KOPT-K1 (cell line): ENCODE results near the gene ZMYND10.

Source experiments
- H3K27ac ChIP-seq: fragments of 200-600 bp; sonication (generic); 2 replicates; pipeline ENCODE4 v1.5.1; 2016; ENCODE audit warnings: antibody characterized with exemption, mild to moderate bottlenecking, low read depth, low read length; ENCODE audit not compliant: poor library complexity, severe bottlenecking
- H3K36me3 ChIP-seq: fragments of 200-600 bp; sonication (generic); 2 replicates; pipeline ENCODE4 v1.5.1; 2017; ENCODE audit warnings: antibody characterized with exemption, mild to moderate bottlenecking, low read length, moderate library complexity; ENCODE audit not compliant: insufficient read depth
- H3K9me3 ChIP-seq: fragments of 200-600 bp; sonication (generic); 2 replicates; pipeline ENCODE4 v1.5.1; 2017; ENCODE audit warnings: antibody characterized with exemption, low read length, mild to moderate bottlenecking; ENCODE audit not compliant: insufficient read depth, poor library complexity, severe bottlenecking

ZMYND10 gene

DNA sequence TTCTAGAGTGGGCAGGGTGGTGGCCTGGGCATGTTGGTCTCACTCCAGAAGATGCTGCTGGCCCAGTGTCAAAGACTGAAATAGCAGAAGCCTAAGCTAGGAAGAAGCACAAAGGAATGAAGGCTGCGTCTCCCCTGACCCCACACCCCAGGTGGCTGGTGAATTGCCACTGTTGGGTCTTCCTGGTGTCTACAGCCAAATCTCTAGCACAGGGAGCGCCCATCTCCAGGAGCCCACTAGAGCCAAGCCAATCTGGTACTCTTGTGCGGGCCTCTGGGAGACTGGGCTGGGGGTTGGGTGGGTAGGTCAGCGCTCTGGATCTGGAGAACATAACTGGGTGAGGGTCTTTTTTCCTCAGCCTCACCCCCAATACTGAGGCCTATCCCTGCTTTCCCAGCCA is 18.4 kb downstream of the ZMYND10 start:
- no peaks in the 10 kb centered on the region for H3K9me3 ChIP-seq
- H3K36me3 ChIP-seq = peaks cover 61% of the 10 kb centered on the region
- peak overlapping the region; percentile 59 for H3K27ac ChIP-seq

DNA sequence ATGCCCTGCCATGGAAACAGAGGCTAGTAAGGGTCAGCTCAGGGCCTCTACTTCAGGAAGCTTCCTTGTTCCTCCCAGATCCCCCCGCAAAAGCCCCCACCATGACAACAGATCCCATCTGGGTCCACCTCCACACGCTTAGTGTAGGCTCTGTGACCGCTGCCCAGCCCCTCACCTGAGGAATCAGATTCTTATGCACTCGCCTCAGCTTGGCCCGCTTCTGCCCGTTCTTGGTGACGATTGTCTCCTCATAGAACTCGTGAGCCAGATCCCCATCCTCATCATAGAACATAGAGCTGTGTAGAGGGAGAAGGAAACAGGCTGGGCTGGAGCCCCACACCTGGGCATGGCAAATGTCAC is 19.4 kb downstream of the ZMYND10 start:
- Histone ChIP-seq H3K27ac (no peak overlapping the region), H3K36me3 (peaks cover 51% of the 10 kb centered on the region), H3K9me3 (no peaks in the 10 kb centered on the region)

DNA sequence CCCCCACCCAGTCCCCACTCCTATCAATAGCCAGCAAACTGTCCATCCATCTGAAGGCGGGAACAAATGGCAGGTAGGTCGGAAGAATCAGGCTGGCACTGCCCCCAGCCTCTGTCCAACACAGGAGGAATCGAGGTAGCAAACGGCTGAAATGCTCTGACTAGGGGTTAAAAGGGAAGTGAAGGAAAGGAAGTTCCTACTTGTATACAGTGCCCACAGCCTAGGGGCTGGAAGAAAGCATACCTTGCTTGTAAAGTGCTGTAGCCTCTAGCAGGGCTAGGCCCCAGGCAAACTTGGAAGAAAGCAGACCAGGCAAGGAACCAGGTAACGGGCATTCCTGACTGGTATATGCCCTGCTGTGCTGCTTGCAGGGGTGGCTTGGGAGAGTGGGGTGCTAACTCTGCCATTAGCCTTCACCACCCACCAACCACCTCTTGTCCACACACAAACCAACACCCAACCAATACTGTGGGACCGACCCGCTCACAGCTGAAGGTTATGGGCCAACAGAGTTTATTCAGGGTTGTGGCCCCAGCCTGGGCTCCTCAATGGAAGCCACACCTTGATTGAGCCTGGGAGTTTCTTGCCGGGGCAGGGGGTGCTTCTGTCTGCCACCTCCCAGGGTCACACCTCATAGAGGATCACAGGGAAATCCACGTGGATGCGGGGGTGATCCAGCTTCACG is 19.9 kb downstream of the ZMYND10 start:
- peaks cover 46% of the 10 kb centered on the region for H3K36me3 ChIP-seq
- no peaks in the 10 kb centered on the region for H3K9me3 ChIP-seq
- no peak overlapping the region for H3K27ac ChIP-seq

DNA sequence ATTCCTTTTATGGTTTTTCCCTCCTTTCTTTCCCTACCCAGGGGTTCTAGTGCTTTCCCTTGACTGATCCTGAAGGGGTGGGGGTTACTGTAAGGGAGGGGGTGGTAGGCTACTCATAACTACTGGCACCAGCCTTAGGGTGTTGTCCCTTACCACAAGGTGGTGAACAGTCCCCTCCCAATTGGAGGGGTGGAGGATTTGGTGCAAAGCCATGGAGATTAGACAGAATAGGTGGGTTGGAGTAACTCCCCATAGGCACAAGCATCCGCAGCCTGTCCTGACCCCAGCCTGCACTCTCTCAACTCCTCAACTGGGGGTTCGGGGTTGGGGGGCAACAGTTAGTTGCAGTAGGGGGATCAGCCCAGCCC is 20.4 kb downstream of the ZMYND10 start:
- Histone ChIP-seq H3K27ac (no peak overlapping the region), H3K9me3 (no peaks in the 10 kb centered on the region), H3K36me3 (peaks cover 41% of the 10 kb centered on the region)

DNA sequence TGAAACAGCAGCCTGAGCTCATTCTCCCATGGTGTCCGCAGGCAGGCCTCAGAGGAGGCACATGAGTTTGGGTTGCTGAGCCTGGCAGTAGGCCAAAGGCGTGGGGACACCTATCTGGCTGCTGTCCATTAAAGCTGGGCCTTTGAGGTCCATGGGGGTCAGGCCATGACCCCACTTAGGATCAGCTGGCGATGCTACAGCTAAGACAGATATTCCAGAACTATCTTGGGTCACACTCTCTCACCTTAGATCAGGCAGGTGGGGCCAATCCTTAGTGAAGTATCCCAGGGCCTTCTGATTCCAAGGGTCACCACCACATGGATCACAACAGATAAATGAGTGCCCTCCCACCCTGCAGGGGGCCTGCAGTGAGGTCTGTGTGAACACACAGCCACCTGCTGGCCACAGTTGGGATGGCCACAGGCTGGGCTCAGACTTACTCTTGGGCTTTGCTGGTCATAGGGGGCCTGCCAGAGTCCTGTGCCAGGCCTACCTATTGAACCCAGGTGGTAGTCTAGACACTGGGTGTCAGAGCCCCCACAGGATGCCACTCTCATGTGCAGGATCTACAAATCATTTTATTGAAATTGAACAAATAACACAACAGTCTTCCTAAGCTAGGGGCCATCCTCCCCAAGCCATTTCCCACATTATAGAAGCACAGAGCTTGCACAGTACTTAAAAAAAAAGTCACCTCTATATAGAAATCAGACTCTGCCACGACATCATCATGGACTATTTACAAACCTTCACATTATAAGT is 21.0 kb downstream of the ZMYND10 start:
- Histone ChIP-seq H3K9me3 (no peaks in the 10 kb centered on the region), H3K36me3 (peaks cover 37% of the 10 kb centered on the region), H3K27ac (no peak overlapping the region)

DNA sequence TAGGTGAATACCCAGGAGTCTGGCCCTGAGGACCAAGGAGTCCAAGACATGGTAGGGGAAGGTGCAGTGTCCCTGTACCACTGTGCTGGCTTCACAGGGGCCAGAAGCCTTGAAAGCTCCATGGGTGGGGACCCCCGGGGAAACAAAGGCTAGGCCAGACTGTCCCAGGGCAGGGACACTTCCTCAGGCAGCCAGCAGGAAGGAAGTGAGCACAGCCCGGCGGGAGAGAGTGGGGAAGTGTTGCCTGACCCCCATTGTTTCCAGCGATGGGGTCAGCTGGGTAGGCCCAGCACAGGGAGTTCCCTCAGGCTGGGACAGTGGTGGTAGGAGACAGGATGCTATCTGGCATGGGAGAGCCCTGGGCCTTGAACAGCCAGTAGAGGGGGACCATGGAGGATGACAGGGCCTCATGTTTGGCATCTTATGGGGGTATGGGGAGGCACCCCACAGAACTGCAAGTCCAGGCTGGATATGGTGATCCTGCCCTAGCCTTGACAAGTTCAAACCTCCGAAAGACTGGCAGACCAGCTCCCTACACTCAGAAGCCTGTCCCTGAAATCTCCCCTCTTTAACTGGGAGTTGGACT is 21.8 kb downstream of the ZMYND10 start:
- no peak overlapping the region for H3K27ac ChIP-seq
- H3K9me3 ChIP-seq = no peaks in the 10 kb centered on the region
- H3K36me3 ChIP-seq = peaks cover 41% of the 10 kb centered on the region

DNA sequence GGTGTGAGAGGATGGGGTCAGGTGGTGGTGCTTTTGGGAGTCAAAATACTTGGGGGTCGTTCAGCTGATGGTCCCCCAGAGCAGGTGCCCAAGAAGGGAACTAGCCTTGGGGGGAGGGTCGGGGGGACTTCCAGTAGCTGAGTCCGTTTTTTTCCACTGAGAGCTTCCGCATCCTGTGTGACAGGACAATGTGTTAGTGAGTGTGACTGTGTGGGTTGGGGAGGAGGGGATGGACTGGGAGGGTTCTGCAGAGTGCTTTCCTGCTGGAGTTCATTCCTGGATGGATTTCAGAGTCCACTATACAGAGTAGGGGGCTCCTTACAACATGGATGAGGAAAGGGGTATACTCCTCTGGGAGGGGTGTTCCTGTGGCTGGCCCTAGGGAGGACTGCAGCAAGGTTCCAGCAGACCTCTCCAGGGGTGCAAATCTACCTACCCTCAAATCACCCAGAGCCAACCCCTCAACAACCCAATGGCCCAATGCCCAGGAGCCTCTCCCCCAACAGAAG is 22.4 kb downstream of the ZMYND10 start:
- no peaks in the 10 kb centered on the region for H3K9me3 ChIP-seq
- H3K27ac ChIP-seq = no peak overlapping the region
- H3K36me3 ChIP-seq = peaks cover 47% of the 10 kb centered on the region

DNA sequence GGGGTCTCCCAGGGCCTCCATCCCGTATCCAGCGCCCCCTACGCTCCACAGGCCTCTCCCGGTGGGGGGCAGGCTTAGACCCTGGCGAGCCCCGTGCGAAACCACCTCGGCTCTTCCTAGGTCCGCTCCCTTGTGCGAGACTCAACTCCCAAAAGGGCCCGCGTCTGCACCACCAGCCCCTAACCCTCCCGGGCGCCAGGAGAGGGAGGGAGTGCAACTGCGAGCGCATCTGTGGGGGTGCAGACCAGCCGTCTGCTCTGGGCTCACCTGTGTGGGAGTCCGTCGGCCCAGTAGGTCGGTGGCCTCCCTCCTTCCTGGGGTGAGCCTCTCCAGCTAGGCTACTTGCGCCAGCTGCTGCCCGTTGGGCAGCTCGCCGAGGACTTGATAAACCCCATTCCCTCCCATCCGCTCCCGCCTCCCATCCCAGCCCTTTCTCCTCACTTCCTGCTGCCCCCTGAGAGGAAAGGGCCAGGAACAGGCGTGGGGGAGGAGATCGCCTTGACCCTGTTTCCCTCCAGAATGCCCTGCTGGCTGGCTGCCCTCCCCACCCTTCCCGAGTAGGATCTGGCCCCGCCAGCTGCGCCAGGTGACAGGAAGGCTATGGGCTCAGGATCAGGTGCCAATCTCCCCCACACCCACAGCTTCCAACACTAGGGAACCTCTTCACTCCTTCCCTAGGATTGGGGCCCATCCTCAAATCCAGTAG is 23.0 kb downstream of the ZMYND10 start, which contains the start of gene HYAL2:
Gene HYAL2 (minus strand): TSS at position 360 of the 706 bp plus-strand sequence. CDS start 2,256 bp downstream, outside the sequence.
- Histone ChIP-seq H3K36me3 (peaks cover 52% of the 10 kb centered on the region), H3K27ac (peak within 1 kb of the TSS; percentile 96), H3K9me3 (no peaks in the 10 kb centered on the region)

DNA sequence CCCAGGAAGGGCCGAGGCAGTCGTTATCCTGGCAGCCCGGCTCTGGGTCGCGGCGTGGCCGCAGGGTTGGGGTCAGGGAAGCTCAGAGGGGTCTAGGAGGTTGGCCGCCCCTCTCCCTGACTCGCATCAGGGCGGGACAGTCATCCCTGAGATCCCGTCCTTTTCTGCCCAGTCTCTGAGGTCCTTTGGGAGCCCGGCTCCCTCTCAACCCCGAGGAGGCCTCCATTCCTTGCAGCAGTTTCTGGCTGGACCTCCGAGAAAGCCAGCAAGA is 23.5 kb downstream of the ZMYND10 start:
- peak overlapping the region; percentile 96 for H3K27ac ChIP-seq
- no peaks in the 10 kb centered on the region for H3K9me3 ChIP-seq
- H3K36me3 ChIP-seq = peaks cover 57% of the 10 kb centered on the region

DNA sequence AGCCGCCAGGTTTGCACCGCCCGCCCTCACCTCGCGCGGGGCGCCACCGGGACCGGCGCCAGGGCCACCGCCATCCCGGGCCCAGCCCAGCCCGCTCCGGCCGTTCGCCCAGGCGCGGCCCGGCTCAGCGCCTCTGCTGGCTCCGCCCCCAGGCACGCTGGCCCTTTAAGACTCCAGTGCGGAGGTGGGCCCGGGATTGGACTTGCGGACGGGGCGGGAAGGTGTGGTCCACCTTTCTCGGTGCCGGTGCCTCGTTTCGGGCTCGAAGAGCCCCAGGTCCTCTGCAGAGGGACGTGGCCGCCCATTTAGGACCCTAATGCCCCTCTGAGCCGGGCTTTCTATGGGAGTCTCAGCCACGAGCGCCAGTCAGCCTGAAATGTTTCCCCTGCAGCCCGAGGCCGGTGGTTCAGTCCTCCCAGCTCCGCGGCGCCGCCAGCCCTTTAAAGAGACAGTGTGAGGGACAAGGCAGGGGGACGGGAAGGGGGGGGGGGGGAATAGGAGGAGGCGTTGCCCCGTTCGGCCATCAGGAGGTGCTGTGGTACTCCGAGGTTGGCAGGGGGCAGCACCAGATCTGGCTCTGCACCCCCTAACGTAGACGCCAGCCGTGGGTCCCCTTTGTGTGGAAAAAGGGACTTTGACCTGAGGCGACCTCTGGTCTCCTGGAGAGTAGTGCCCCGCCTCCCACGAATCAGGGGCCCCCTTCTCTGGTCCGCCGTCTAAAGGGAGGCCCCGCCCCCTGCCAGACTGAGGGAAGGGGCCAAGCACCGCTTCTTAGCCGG is 24.0 kb downstream of the ZMYND10 start:
- H3K36me3 ChIP-seq = peaks cover 61% of the 10 kb centered on the region
- no peaks in the 10 kb centered on the region for H3K9me3 ChIP-seq
- H3K27ac ChIP-seq = peak overlapping the region; percentile 96

DNA sequence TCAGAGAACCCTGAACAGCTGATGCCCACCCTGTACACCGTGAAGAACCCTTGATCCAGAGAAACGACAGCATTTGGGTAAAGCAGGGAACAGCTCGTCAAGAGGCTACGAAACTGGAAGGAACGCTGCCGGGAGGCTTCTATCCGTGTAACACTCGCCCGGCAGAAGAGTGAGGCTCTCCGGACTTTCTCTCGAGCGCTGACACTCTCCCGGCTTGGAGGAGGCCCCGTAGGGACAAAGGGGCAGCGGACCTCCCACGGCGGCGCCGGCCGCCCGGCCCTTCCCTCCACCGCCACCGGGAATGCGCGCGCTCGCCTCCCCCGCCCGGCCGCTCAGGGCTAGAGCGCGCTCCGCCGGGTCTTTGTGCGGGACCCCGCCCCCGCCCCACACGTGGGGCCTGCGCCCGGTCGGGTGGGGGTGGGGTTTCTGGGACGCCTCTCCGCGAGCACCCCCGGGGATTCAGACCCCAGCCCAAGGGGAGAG is 24.6 kb downstream of the ZMYND10 start:
- H3K9me3 ChIP-seq = no peaks in the 10 kb centered on the region
- peak overlapping the region; percentile 96 for H3K27ac ChIP-seq
- H3K36me3 ChIP-seq = peaks cover 62% of the 10 kb centered on the region

DNA sequence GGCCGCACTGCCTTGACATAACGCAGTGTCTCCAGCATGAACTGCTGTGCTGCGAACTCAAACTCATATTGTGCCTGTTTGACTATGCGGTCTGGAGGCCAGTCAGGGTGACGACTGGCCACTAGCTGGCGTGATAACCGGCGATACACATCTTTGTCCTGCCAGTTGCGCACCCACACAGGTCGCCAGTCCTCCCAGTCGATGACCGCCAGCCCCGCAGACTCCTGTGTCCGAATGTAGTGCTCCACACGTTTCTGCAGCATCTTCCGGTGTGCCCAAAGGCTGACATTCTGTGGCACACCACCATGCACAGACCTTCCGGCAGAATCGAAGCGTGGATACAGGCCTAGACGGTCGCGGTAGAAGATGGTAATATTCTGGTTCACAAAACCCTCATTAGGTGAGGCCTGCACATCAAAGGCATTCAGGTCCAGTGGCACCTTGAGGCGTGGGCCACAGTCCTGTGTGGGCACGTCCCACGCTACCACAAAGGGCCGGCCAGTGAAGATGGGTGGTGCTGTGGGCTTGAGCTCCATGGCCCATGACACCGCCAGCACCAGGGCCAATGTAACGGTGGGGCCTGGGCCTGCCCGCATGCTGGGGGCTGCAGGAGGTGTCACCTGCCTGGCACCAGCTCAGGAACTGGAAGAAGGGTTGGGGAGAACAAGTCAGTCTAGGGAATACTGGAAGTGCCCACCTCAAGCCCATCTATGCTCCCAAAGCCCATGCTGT is 25.5 kb downstream of the ZMYND10 start:
- H3K27ac ChIP-seq = peak overlapping the region; percentile 96
- H3K9me3 ChIP-seq = no peaks in the 10 kb centered on the region
- peaks cover 54% of the 10 kb centered on the region for H3K36me3 ChIP-seq

DNA sequence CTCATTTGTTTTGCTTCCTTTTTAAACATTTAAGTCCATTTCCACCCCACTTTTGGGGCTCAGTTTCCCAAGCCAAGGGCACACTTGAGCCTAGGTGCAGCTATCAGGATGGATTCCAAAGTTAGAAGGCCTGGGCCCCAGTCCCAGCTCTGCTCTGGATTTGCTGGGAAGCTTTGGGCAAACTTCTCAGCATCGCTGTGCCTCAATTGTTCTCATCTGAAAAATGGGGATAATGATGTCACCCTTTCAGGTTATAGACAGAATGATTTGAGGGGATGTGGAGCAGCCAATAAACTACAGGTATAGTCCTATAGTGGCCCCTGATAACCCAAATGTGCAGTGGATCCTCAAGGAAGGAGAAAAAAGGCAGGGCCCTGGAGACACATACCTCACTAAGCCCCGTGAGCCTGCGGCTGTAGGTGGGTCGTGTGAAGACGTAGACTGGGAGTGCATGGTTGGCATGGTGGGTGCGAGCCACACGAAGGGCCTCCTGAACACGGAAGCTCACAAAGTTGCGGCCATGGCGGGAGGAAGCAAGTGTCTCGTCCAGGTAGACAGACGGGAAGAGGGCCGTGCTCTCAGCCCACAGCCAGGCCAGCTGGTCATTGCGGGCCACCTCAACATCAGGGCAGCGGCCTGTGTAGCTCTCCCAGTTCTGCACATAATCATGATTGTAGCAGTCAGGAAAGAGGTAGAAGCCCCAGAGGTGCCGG is 26.2 kb downstream of the ZMYND10 start:
- Histone ChIP-seq H3K9me3 (no peaks in the 10 kb centered on the region), H3K27ac (no peak overlapping the region), H3K36me3 (peaks cover 46% of the 10 kb centered on the region)
